Tracheal epithelial cell (primary cell): ENCODE results near the gene SPOCK3. TPM values are rescaled to one million over a fixed set of nuclear protein-coding genes. Genes with fewer than 3 reads are reported as not detected.

Experiments
- total RNA-seq: library from RNA; depleted of rRNA; stranded (reverse); fragments of >200 nt; gene quantifications from 2 replicates; pipeline ENCODE4 v1.2.1, GENCODE V29; 2014

The SPOCK3 gene
- total RNA-seq, result 0.64 and 0.96 TPM in 2 replicates

GRCh38 chr4:167234316-167234881 is at the start of gene SPOCK3:
SPOCK3 (minus strand) TSS chr4:167234494.

